HG03159 (cell line): ENCODE measurements around the gene ARSJ.
A peak's percentile ranks its signal among the peaks of the same experiment; 100 is the strongest.

Experiments used
- ATAC-seq: cut with Tn5 transposase; IDR thresholded peaks from one replicate; pipeline ENCODE4 v1.9.1; 2021; ENCODE audit warnings: mild to moderate bottlenecking, moderate library complexity; ENCODE audit not compliant: unreplicated experiment

ARSJ gene

DNA sequence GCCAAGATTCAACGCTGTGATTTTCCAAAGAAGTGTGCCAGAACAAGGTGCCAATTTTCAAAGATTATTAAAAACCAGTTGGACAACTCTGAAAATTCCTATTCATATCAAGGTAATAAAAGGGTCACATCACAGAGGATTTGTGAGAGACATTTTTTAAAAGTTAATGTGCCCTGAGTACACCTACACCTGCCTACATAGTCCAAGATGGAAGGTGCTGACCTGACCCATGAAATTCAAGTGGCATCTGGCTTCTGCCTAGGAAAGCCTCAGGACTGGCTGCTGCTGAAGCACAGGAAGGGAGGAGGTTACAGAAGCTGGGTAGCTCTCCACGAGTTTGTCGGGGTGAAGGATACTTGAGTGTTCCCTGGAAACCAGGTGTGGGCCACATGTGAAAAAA lies 11.4 kb upstream of the ARSJ start:
- ATAC-seq = no peak

DNA sequence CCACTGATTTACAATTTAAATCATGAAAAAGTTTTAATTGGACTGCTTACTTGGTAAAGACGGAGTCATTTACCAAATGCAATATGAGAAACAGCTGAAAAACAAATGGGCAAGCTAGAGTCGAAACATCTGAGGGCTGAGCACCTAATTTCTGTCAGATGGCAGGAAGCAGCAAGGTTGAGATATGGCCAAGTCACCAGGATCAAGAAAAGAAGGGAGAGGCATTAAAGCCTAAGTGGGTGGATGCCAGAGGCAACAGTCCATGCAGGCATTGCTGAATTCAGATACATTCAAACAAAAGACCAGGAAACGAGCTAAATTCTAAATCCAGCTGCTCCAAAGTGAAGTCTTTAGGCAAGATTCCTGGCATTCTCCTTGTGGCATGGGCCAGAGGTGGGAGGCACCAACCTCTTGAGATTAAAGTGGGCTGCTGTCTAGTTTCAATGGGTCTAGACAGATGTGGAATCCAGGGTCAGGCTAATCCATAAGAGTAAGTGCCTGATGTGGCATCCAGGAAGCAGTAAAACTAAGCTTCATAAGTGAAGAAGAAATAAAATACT lies 8.0 kb upstream of the ARSJ start:
- no peak for ATAC-seq

DNA sequence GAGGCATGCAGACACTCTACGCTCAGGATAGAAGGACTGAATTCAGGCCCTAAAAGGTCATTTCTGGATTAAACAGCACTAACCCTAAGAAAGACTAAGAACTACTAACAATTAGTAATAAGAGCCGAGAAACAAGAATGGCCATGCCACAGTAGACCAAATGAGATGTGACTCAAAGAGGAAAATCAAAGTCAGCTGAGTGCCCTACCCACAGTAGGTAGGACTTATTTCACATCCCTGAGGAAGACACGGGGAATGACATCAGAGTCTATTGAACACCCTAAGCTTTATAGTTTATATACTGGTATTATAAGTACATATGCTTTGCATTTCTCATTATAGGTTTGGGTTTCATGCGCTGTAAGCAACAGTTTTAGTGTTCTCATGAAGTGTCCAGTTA lies 2.7 kb upstream of the ARSJ start:
- ATAC-seq = no peak

DNA sequence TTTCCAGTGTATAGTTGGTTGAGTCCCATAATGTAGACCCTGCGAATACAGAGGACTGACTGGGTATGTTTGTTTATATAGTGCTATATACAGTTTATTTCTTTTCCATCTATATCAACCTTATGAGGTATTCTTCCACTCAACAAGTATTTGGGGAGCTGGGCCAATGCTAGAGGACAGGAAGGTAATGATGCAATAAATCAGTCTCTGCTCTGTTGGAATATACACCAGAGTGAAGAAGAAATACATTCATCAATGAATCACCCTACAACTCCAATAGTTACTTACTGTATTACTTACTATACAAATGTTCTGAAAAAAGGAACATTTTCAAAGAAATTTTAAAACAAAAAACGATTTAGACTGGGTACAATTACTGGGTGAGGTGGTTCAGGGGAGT lies 2.1 kb upstream of the ARSJ start:
- no peak for ATAC-seq

DNA sequence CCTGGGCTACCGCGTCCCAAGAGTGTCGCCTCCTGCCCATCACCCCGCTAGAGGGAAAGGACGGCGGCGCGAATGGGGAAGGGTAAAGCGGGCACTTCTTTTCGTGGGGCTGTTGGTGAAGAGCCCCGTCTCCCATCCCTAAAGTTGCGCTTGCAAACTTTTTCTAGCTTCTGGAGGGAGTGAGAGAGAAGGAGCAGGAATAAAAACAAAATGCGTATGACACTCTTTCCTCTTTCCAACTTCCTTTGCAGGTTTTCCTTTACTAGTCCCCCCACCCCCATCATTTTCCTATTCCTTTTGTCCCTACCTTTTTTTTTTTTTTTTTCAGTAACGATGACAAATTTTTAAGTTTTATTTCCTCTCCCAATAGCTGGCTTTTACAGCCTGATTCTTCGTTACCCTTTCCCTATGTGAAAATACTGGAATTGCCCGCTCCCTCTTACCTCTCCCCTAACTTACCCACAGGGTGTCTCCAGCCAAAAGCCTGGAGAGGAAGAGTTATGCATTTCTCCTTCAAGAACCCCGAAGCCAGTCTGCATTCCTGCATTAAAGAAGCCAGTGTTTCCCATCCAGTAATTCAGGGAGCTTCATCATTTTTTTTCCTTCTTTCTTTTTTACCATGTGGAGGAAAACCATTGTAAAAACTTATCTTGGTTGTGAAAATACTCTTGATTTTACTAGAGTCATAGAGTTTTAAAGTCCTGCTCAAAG lies 613 bp upstream of the ARSJ start:
- ATAC-seq = peak; percentile 37

DNA sequence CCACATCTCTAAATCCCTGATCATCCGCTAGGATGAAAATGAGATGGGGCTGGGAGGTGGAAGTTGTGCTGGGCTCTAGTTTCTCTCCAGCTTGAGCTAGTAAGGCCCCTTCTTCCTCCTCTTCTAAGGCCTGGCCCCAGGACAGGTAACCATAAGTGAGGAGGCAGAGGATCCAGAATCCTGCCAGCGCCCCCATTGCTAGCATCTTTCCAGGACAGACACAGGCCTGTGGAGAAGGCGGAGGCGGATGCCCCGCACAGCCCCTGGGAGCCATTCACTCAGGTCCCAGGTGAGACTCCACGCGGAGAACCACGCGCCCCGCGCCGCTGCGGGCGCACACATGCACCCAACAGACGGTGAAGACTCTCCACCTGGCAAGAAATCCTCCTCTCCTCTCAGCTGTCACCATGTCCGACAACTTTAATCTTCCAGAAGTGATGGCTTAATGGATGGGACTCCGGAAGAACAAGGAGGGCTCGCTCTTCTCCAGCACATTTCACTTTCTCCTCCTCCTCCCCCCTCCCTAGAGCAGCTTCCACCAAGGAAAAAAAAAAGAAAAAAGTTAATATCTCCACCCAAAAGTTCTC lies 793 bp downstream of the ARSJ start:
- no peak for ATAC-seq

DNA sequence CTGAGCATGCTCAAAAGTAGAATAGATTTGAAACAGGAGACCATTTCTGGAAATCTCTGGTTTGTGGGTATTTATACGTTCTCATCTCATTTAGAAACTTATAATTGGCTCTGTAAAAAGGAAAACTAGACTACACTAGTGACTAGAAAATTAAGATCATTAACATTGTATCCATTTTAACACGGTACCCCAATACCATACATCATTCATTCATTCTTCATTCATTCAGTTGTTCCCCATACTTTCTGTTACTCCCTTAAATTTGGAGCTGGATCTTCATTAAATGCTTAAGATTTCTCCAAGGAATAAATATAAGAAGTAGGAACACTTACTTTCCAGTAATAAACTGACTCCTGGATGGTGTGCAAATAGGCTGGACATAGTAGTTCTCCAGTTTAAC lies 1.3 kb downstream of the ARSJ start:
- no peak for ATAC-seq

DNA sequence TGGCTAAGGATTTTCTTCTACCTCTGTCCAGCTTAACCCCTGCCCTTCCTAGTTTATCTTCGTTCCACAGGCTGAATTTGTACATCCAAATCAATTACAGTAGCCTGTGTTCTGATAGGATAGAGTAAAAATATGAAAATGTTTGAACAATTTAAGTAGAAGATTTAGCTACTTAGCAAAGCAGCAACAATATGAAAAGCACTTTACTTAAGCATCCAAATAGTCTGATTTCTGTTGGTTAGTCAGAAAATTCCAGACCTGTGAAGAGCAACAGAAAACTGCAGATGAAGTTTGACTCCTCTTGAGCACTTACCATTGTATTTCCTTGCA lies 2.0 kb downstream of the ARSJ start:
- ATAC-seq = no peak

DNA sequence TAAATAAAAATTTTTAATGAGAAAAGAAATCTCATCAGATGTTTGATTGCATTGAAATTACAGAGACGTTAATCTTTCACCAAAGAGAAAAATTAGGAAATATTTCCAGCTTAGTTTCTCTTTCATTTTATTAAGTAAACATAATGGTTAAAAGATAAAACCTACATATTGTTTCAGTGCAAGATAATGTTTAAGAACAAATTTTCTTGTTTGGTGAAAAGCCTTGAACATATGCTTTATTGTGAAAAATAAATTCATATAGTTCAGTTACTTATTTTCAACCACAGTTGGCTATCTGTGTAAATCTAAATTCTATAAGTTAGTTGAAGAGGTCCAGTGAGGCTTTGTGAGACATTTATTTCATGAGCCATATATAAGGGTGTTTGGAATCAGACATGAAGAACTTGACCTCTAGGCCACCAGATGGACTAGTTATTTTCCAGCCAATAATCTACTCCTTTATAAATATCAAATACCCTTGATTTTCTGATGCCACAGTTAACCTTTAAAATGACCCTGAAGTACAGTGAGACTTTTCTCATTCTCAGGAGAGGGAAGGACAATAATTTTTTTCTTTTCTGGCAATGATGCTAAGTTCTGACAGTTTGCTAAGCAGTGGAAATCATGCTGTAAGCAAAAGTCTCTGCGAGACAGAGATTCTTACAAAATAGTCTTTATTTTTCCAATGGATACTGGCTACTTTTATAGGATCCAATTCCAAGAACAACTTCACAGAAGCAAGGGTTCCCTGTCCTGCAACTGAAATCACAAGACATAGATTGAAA lies 2.5 kb downstream of the ARSJ start:
- ATAC-seq = no peak

DNA sequence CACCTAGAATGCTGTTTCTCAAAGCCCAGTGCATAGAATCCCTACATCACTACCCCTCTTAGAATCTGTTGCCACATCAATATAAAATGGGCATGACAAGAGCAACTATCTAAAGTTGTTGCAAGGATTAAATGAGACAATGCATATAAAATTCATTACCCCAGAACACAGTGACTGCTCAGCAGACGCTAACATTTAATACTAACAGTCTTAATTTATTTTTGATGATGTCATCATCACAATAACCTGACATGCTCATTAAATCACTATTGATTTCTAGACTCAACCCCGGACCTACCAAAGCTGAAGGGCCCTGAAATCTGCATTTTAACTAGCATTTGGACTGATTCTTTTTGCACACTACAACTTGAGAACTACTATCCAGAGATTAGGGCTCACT lies 3.9 kb downstream of the ARSJ start:
- ATAC-seq = no peak

DNA sequence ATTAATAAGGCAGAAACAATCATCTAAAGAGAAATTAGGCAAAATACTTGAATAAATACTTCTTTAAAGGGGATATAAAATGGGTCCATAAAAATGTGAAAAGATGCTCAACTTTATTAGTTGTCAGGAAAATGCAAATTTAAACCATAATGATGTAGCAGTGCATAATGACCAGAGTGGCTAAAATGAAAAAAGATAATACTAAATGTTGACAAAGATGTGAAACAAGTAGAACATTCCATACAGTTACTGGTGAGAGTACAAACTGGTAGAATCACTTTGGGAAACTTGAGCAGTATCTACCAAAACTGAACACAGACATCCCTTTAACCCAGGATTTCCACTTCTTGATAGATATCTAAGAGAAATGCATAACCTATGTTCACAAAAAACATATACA lies 5.0 kb downstream of the ARSJ start:
- no peak for ATAC-seq

DNA sequence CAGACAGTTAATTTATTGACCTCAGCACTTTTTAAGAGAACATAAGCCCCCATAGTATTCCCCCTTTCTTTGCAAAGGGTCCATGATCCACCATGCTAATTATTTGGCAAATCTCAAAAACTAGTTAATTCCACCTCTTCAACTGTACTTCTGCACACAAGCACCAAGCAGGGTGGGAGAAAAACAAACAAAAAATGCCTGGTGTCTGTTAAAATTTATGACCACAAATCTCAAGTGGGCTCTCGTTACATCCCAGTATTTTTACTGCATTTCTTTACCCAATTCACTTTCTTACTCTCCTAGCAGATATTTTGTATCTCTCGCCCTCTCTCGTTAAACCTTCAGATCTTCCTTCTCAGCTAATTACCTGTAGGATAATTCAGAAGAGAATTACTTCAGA lies 6.1 kb downstream of the ARSJ start:
- ATAC-seq = no peak

DNA sequence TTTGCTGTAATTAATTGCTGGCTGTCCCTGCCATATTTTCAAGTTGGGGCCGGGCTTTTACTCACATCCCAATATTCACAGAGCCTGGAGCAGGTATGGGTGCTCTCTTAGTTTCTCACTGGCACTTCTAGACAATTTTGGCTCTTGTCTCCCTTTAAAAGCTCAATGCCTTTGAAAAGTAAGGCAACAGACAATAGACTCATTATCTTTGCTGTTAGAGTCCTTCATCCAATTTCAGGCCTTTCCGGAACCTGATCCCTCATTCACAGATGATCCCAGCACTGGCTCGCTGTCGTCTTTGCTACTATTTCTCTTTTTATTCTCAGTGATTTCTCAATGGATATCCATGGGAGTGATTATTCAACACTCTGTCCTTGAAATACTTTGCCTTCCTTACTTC lies 6.7 kb downstream of the ARSJ start:
- no peak for ATAC-seq

DNA sequence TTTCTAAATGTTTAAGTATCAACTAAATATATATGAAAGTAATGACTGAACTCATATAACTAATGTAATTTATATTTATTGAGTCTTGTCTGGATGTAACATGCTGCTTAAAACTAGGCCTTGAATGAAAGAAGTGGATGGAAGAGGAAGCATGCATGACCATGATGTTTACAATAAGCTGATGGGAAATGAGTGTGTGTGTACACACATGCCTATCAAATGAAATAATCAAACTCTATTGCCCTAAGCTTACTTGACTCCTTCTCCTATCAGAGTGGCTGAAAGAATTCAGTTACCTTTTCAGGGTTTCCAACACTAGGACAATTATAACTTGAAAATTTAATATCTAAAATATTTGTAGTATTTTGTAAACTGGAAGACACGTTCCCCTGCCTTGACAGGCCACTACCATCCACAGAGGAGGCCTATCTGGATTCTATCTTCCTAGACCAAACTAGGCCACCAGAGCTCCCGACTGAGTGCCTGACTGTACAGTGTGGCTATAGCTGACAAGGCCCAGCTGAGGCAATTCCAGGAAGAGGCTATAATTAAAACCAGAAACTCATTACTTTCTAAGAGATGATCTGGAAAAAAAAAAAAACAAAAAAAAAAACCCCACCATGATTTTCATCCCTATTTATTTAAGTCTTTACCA lies 7.6 kb downstream of the ARSJ start:
- ATAC-seq = no peak

DNA sequence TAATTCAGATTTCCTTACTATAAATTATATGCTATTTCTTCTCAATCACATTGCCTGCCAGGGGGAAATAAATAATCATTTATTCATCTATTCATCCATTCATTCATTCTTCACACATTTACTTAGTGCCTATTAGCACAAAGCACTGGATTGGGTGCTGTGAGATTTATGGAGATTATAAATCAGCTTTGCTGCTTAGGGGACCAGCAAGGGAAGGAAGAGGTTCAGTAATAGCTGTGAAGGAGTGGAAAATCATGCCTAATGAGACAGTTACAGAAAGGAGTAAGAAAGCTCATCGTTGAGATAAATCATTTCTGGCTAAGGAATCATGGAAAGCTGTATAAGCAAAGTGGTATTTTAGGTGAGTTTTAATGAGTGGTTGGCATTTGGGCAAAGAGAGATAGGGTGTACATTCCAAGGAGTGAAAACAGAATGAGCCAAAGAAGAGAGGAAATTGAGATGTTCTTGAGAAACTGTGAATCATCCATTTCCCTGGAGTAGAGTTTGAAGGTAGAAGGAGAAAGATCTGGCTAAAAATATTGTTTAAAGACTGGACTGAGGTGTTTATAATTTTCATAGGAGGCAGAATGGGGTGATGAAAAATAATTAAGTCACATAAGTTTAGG lies 9.6 kb downstream of the ARSJ start:
- ATAC-seq = no peak

DNA sequence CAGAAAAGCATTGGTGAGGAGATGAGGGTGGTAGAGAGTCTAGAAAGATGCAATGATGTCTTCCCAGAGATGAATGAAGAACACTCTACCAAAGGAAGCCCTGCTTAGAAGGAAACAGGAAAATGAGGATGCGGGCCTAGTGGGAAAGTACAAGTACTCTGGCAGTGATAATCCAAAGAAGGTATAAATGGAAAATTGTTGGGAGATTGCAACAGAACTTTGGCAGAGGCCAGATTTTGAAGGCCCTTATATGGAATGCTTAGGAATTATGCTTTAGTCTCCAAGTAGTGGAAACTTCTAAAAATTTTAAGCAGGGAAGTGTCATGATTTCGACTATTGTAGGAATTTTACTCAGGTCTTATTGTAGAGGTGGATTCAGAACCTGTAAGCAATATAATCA lies 11.0 kb downstream of the ARSJ start:
- no peak for ATAC-seq

DNA sequence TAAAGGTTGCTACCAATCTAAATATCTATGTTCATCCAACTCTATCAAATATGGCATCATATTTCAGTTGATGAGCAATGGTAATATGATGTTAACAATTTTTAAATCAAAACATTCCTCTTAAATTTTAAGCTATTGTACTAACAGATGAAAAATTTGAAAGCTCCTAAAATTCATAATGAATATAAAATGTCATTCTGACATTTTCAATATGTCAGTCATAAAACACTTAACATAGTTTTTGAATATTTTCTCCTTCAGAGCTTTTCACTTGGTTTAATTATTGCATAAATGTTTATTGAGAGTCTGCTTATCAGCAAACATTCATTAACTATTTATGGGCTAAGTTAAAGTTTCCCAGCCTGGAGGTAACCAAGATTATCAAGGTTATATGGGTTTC lies 11.8 kb downstream of the ARSJ start:
- no peak for ATAC-seq

DNA sequence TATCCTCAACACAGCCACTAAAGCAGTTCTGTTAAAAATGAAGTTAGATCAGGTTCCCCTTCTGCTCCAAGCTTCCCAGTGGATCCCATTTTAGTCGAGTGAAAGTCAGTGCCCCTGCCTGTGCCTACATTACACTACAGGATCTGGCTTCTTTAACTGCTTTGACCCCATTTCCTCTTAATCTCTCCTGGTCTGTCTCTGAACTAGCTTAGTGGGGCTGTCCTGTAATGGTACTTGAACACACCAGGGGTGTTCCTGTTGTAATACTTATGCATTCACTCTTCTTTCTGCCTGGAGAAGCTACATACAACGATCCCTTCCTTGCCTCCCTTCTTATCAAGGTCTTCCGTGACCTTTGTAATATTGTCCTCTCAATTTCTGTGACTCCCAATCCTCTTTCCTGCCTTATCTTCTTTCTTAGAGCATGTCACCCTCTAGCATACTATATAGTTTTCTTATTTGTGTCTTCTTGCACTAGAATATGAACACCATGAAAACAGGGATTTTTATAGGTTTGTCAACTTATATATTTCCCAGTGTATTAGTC lies 16.7 kb downstream of the ARSJ start:
- no peak for ATAC-seq

DNA sequence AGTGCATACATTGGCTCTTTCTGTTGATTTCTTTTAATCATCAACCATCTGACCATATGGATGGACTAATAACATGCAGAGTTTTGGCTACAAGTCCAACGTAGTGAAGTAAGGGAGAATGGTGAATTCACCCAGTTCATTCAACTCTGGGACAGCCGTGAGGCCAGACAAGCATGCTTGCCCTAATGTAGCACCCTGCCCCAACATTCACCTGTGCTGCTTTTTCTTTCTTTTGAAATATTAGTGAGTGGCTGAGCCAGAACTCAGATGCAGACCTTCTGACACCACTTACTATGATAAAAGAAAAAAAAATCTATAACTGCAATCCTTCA lies 17.5 kb downstream of the ARSJ start:
- no peak for ATAC-seq

DNA sequence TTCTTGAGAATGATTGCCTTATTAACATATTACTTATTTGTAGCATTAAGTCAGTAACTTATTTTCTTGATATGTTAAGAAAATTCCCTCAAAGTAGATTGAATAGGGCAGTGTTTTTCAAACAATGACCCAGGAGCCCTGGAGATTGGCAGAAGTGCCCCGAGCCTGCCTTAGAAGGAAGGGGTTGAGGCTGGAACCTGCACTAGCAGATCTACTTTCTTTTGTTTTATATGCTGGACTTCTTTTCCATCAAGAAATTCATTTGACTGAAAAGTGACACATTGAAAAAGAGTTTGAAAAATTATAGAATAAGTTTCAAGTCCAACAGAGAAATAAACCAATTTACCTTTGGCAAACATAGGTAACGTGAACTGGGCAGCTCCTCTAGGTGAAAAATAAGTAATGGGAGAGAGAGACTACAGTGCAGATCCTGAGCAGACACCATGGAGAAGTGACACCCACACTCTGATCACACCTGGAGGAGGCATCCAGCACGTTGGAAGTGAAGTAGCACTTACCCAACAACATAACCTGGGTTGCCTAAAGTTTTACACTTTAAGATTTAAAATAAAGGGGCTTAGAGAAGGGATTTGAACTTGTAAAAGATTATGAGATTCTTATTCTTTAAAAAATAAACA lies 18.6 kb downstream of the ARSJ start:
- no peak for ATAC-seq

DNA sequence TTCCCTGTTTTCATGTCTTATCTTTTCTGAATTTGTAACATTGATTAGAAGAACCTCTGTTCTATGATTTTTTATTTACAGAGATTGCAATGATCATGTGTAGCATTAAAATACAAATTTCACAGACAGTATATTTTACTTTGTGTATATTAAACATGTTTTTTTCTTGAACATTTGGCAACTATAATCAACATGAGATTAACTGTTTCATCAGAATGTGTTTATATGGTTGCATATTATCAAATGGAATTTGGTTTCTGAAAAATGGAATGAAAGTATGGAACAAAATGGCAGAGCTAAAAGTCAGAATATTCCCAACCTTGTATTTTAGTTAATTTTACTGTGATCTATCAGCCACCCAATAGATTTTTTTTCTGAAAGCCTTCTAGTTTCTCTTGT lies 19.9 kb downstream of the ARSJ start:
- ATAC-seq = no peak
